HG02623 (cell line): ENCODE results near the gene CACNG8.

Experiments
- ATAC-seq: cut with Tn5 transposase; IDR thresholded peaks from one replicate; pipeline ENCODE4 v1.9.1; 2021; ENCODE audit warnings: moderate library complexity; ENCODE audit not compliant: unreplicated experiment

The CACNG8 gene

DNA sequence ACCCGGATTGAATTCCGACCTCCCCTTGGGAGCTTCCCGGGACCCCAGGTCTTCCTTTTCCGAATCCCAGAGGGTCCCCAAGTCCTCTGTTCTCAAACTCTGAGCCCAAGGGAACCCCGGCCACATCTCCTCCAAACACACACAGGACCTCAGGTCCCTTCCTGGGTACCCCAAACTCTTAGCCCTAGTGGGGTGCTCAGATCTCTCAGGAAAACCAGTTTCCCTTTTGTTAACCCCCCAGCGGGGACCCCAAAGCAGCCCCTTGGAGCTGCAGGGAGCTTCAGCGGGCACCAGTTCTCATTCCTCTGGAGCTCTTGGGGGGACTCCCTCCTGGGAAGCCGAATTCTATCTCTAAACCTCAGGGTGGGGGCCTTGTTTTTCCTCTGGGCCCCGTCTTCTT lies 29.5 kb downstream of the CACNG8 start:
- ATAC-seq = no peak

DNA sequence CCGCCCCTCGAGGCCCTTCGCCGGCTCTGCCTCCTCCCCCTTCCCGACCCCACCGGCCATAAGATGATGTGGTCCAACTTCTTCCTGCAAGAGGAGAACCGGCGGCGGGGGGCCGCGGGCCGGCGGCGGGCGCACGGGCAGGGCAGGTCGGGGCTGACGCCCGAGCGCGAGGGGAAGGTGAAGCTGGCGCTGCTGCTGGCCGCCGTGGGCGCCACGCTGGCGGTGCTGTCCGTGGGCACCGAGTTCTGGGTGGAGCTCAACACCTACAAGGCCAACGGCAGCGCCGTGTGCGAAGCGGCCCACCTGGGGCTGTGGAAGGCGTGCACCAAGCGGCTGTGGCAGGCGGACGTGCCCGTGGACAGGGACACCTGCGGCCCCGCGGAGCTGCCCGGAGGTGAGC lies 30.1 kb downstream of the CACNG8 start:
- no peak for ATAC-seq

DNA sequence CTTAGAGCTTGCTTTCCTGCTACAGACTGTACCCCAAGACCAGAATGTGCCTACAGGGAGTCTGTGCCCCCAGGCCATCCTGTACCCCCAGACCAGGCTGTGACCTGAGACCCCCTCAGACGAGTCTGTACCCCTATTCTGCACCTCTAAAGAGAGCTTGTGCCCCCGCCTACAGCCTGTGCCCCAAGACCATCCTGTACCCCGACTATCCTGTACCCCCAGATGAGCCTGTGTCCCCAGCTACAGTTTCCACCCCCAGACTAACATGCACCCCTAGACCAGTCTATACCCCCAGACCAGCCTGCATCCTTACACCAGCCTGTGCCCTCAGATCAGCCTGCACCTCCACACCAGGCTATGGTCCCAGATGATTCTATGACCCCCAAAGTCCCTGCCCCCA lies 30.7 kb downstream of the CACNG8 start:
- ATAC-seq = no peak

DNA sequence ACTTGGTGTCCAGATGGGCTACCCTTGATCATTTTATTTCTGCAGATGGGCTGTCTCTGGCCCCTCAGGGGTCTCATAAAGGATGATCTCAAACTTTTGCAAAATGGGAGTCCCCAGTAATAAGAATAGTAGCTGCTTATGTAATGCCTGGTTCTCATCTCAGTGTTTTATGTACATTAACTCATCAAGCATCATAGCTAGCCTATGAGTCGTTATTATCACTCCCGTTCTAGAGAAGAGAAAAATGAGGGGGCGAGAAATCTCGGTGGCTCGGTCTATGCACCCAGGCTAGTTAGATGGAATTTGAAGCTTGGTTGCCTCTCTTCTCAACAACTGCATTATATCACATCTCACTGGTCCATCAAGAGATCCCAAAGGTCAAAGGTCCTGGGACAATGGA lies 32.1 kb downstream of the CACNG8 start:
- no peak for ATAC-seq

DNA sequence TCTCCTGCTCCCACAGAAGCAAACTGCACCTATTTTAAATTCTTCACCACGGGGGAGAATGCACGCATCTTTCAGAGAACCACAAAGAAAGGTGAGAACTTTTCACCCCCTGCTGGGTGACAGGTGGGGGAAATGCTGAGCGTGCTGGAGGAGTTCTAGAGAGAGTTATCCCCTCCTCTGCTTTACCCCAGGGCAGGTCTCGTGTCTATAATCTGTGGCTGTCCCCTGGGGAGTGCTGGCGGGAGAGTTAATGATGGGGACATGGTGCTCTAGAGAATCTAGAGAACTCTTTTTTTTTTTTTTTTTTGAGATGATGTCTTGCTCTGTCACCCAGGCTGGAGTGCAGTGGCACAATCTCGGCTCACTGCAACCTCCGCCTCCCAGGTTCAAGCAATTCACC lies 35.5 kb downstream of the CACNG8 start:
- ATAC-seq = no peak

DNA sequence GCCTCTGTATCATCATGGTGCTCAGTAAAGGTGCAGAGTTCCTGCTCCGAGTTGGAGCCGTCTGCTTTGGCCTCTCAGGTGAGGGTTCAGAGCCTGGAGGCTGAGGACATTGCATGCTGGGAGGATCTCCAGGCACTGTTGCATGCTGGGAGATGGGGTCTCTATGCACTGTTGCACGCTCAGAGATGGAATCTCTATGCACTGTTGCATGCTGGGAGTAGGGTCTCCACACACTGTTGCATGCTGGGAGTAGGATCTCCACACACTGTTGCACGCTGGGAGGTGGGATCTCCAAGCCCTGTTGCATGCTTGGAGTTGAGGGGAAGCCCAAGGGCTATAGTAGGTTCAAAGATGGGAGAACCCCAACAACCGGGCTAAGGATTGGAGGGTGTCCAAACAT lies 37.0 kb downstream of the CACNG8 start:
- no peak for ATAC-seq

DNA sequence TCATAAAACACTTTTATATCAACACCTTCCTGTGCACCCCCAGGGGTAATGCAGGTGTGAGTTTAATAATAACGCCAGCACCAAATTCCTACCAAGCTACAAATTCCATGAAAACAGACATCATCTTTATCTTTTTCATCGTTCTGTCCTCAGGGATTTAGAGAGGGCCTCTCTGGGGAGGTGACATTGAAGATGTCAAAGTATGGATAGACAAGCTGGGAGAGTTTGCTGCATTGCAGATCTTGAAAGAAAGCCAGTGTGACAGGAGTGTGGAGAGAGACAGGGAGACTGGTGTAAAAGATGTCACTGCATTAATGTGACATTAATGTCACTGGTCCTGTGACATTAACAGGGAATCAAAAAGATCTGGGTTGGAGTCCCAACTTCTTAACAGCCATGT lies 38.8 kb downstream of the CACNG8 start:
- no peak for ATAC-seq

DNA sequence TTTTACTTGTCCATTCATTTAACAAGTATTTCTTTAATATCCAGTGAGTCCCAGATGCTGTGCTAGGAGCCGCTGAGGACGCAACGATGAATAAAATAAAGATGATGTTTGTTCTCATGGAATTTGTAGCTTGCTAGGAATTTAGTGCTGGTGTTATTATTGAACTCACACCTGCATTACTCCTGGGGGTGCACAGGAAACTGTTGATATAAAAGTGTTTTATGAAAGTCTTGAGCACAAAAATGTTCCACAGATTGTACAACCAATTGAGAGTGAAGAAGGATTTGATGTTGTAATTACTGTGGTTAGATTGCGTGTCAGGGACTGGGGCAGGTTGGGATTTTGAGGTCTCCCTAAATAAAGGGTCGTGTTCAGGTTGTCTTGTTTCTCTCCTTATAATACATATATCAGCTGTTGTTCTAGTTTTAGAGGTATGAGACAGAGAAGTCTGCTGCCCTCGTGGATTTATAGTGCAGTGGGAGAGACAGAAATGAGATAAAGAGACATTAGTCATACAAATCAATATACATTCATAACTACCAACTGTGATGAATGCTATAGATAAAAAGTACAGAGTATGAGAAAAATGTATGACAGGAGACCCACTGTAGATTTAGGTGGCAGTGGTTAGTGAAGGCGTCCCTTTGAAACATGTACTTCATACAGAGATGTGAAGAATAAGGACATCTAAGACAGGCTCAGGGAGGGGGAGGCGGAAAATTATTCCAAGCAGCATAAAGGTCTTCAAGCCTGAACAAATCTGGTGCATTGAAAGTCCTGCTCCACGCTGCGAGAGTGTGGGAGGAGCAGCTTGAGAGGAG lies 40.0 kb downstream of the CACNG8 start:
- ATAC-seq = no peak

DNA sequence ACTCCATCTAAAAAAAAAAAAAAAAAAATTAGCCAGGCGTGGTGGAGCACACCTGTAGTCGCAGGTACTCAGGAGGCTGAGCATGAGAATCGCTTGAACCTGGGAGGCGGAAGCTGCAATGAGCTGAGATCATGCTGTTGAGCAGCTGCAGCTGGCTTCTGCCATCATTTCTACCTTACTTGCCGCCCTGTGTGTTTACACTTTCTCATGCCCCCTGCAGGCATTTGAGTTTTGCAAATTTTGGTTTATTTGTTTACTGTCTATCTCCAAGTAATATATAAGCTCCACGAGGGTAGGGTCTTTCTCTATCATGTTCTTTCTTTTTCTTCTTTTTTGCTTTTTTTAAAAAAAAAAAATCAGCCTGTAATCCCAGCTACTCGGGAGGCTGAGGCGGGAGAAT lies 46.7 kb downstream of the CACNG8 start:
- ATAC-seq = no peak

DNA sequence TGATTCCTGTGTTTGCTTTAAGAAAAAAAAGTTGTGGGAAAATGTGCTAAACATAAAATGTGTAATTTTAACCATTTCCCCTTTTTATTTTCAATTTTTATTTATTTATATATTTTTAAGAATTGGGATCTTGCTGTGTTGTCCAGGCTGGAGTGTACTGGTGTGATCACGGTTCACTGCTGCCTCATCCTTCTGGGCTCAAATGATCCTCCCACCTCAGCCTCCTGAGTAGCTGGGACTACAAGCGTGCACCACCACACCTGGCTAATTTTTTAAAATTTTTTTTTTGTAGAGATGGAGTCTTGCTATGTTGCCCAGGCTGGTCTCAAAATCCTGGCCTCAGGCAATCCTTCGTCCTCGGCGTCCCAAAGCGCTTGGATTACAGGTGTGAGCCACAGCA lies 47.7 kb downstream of the CACNG8 start:
- ATAC-seq = no peak

DNA sequence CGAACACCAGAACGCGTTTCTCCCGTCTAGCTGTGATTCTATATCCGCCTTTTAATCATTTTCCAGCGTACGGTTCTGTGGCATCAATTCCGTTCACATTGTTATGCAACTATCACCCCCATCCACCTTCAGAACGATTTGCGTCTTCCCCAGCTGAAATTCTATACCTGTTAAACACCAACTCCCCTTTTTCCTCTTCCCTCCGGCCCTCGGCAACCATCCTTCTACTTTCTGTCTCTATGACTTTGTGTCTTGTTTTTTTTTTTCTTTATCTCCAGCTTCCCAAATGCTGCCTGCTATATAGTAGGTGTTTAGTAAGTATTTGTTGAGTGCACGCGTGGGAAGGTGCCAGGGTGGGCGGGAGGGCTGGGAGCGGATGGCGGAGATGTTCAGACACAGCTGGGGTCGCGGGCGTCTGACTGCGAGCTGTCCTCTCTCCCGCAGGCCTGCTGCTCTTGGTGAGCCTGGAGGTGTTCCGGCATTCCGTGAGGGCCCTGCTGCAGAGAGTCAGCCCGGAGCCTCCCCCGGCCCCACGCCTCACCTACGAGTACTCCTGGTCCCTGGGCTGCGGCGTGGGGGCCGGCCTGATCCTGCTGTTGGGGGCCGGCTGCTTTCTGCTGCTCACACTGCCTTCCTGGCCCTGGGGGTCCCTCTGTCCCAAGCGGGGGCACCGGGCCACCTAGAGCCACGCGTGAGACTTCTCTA lies 48.9 kb downstream of the CACNG8 start:
- no peak for ATAC-seq

DNA sequence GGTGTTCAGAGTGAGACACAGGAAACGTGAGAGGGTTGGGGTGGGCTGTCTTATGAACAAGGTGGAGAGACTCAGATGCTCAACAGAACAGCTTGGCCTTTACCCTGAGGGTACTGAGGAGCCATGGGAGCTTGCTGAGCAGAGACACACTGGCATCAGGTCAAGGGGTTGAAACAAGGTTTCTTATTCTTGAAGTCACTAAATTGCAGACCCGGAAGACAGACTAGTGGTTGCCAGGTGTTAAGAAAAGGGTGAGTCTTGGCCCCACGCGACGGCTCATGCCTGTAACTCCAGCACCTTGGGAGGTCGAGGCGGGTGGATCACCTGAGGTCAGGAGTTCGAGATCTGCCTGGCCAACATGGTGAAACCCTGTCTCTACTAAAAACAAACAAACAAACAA lies 51.1 kb downstream of the CACNG8 start:
- ATAC-seq = no peak

DNA sequence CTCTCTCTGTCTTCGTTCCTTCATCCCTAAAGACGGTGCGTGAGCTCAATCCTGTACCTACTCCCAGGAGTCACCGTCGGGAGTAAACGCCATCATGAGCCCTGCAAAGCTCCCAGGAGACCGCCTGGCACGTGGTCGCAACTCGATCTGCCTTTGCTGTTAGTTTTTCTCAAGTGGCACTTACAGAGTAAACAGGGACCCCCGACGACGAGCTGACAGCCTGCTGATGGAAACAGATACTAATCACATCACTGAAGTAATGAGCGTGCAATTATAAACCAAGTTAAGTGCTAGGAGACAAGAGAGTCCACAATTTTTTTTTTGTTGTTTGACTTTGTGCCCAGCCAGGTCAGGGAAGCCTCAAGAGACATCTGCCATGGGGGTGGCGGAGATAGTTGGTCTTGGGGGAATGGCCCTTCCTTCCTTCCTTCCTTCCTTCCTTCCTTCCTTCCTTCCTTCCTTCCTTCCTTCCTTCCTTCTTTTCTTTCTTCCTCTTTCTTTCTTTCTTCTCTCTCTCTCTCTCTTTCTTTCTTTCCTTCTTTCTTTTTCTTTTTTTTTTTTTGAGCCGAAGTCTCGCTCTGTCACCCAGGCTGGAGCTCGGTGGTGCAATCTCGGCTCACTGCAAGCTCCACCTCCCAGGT lies 52.3 kb downstream of the CACNG8 start:
- ATAC-seq = no peak

DNA sequence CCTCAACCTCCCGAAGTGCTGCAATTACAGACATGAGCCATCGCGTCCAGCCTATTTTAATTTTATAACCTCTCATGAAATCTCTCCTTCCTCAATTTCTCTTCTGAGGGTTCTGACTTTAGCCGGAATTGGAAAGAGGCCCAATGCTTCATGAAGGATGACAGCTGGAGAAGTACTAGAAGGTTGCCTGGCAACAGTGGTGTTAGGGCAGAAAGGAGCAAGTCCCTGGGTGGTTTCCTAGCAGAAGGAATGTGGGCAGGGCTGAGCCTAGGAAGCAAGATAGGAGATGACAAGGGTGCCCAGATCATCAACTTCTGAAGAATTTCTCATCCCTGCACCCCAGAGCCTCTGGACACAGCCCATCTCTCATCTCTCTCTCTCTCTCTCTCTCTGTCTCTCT lies 54.5 kb downstream of the CACNG8 start:
- no peak for ATAC-seq

DNA sequence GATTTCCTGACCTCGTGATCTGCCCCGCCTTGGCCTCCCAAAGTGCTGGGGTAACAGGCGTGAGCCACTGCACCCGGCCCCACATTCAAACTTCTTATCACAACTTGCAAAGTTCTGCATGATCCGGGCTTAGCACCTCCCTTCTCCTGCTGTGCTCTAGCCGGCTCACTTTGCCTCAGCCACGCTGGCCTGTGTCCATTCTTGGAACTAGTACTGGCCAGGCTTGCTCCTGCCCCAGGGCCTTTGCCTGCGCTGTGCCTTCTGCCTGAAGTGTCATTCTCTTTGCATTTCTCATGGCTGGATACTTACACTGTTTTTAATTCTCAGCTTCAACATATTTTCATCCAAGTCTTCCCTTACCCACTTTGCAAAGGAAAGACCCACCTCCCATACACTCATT lies 58.6 kb downstream of the CACNG8 start:
- no peak for ATAC-seq

DNA sequence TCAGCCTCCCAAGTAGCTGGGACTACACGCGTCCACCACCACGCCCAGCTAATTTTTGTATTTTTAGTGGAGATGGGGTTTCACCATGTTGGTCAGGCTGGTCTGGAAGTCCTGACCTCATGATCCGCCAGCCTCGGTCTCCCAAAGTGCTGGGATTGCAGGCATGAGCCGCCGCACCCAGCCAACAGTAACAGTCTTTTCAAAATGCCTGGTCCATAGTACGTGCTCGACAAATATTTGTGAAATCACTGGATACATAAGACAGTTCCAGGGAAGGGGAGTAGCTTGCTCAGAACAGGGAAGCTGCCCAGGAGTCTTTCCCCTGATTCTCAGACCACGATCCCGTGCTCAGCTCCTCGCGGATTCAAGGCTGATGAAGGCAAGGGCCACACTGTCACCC lies 59.2 kb downstream of the CACNG8 start:
- no peak for ATAC-seq

DNA sequence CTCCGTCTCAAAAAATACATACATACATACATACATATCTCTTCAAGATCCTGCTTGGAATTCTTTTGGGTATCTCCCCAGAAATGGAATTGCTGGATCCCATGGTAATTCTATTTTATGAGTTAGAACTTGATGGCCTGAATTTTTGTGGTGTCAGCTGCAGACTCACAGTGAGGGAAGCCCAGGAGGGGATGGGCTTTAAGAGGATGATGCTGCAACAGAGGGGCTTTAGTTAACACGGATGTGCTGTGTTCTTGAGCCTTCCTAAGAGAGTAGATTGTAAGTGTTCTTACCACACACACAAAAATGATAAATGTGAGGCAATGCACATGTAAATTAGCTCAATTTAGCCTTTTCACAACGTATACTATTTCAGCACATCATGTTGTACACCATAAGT lies 60.5 kb downstream of the CACNG8 start:
- ATAC-seq = no peak

DNA sequence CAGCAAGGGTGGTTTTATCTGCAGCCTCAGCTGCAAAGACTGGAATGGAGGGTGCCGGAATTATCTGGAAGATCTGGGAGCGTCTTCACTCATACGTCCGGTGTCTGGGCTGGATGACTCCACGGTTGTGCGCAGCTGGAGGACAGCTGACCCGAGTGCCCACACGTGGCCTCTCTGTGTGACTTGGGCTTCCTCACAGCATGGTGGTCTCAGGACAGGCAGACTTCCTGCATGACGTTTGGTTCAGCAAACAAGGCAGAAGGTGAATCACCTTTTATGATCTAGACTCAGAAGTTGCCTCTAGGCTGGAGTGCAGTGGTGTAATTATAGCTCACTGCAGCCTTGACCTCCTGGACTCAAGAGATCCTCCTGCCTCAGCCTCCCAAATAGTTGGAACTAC lies 61.9 kb downstream of the CACNG8 start:
- no peak for ATAC-seq

DNA sequence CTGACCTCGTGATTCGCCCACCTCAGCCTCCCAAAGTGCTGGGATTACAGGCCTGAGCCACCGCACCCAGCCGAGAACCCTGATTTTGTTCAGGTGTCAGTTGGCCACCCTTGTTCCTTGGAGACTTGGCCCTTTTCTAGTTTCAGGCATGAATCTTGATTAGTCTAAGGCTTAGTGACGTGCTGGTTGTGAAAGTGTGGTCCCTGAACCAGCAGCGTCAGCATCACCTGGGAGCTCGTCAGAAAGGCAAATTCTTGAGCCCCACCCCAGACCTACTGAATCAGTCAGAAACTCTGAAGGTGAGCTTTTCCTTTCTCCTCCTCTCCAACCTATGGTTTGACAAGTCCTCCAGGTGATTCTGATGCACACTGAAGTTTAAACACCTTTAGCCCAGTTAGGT lies 63.9 kb downstream of the CACNG8 start:
- ATAC-seq = no peak

DNA sequence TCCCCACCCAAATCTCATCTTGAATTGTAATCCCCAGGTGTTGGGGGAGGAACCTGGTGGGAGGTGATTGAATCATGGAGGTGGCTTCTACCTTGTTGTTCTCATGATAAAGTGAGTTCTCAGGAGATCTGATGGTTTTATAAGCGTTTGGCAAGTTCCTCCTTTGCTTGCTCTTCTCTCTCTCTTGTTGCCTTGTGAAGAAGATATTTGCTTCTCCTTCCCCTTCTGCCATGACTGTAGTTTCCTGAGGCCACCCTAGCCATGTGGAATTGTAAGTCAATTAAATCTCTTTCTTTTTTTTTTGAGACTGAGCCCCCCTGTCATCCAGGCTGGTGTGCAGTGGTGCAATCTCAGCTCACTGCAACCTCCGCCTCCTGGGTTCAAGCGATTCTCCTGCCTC lies 66.6 kb downstream of the CACNG8 start:
- no peak for ATAC-seq

DNA sequence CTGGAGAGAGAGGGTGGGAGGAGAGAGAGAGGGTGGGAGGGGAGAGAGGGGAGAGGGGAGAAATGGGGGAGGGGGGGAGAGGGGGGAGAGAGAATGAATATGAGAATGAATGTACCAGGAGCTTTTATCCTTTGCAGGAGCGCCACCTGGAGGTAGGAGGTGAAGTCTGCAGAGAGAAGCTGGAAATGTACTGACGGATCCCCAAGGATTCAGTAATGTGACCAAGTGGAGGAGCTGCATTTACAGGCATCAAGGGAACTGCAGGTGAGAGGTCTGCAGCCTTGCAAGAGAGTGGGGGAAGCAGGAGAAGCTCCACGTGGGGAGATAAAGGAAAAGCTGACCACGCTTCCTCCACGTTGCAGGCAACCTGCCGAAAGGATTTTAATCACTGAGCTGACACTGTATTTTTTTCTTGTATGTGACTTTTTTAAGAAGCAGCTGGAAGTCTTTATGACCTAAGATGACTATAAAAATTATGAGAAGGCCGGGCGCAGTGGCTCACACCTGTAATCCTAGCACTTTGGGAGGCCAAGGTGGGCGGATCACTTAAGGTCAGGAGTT lies 67.3 kb downstream of the CACNG8 start:
- no peak for ATAC-seq
